Fibroblast of mammary gland (primary cell): ENCODE data around the gene LRRC8D.

Experiments used
- DNase-seq: peaks from one replicate; pipeline ENCODE4 v3.0.0-alpha.2; 2010; ENCODE audit warnings: low read depth
- H3K4me3 ChIP-seq: 2 replicates; pipeline ENCODE4 v1.5.1; 2011; ENCODE audit warnings: low read depth, mild to moderate bottlenecking, low read length, moderate library complexity; ENCODE audit not compliant: control insufficient read depth
- TF ChIP-seq, protein P1 (sequence below): conservative IDR thresholded peaks from 2 replicates; pipeline ENCODE4 v1.5.1; 2011; ENCODE audit warnings: low read depth, low read length, inconsistent platforms; ENCODE audit not compliant: control insufficient read depth, insufficient read depth

Gene LRRC8D

DNA sequence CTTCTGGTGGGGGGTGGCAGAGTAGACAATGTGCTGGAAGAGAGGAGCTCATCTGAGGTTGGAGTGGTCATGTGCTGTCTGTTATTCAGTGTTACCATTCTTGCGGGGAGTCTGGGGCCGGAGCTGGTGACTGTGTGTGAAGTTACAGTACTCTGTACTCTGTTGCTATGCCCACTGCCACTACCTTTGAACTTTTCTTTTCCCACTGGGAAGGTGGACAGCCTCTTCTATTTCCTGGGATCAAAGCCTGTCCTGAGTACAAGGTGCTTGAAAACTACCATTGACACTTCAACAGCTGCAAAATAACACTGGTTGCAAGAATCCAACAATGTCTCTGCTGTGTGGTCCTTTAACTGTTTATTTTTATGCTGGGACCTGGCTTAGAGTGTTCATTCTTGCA lies 107.7 kb downstream of the LRRC8D start:
- TF ChIP-seq, protein P1, sequence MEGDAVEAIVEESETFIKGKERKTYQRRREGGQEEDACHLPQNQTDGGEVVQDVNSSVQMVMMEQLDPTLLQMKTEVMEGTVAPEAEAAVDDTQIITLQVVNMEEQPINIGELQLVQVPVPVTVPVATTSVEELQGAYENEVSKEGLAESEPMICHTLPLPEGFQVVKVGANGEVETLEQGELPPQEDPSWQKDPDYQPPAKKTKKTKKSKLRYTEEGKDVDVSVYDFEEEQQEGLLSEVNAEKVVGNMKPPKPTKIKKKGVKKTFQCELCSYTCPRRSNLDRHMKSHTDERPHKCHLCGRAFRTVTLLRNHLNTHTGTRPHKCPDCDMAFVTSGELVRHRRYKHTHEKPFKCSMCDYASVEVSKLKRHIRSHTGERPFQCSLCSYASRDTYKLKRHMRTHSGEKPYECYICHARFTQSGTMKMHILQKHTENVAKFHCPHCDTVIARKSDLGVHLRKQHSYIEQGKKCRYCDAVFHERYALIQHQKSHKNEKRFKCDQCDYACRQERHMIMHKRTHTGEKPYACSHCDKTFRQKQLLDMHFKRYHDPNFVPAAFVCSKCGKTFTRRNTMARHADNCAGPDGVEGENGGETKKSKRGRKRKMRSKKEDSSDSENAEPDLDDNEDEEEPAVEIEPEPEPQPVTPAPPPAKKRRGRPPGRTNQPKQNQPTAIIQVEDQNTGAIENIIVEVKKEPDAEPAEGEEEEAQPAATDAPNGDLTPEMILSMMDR = no peak
- DNase-seq = no peak
- H3K4me3 ChIP-seq = no peak overlapping the region

DNA sequence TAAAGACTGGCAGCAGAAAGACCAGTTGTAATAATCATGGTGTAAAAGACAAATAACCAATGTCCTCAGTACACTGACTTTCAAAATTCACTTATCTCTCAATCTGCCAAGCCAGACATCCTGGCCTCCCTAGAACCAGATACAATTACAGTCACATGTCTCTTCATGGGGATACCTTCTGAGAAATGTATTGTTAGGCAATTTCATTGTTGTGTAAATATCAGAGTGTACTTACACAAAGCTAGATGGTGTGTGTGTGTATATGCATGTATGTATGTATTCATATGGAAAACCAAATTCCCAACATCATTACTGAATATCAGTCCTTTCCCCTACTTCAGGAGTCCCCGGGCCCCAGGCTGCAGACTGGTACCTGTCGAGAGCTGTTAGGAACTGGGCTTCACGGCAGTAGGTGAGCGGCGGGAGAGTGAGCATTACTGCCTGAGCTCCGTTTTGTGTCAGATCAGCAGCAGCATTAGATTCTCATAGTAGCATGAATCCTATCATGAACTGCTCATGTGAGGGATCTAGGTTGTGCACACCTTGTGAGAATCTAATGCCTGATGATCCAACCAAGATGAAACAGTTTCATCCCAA lies 108.7 kb downstream of the LRRC8D start:
- TF ChIP-seq, protein P1 = no peak
- no peak overlapping the region for H3K4me3 ChIP-seq
- DNase-seq = no peak

DNA sequence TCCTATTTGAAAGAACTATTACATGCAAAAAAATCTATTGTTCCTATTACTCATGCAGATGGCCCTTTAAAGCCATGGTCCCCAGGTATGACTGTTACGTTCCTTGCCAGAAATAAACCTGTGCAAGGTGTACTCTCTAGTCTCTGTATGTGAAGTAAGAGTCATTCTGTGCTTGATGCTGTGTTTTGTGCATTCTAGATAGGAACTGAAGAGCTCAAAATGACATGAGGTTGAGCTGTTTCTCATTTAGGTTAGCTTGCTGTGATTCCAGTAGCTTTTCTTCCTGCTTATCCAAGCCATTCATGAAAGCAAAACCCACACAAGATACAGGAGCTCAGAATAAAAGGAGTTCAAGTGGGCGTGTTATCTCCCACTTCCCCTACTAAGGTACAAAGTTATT lies 109.7 kb downstream of the LRRC8D start:
- no peak overlapping the region for H3K4me3 ChIP-seq
- no peak for DNase-seq
- TF ChIP-seq, protein P1 = no peak

DNA sequence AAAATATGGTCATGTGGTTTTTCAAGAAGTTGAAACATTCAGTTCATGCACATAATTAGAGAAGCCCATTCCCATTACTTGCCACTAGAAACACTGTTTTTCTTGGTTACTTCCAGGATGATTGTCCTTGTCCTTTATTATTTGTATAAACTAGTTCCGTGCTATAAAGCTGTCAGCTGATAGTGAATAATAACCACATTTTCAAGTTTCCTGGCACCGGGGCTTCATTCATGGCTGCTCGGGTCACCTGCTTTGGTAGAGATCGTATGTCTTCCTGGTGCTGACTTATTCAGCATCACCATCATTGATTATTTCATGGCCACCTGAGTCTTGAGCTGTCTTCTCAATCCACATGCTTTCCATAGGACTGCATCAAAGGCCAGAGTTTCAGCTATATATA lies 111.1 kb downstream of the LRRC8D start:
- TF ChIP-seq, protein P1 = no peak
- no peak for DNase-seq
- no peak overlapping the region for H3K4me3 ChIP-seq

DNA sequence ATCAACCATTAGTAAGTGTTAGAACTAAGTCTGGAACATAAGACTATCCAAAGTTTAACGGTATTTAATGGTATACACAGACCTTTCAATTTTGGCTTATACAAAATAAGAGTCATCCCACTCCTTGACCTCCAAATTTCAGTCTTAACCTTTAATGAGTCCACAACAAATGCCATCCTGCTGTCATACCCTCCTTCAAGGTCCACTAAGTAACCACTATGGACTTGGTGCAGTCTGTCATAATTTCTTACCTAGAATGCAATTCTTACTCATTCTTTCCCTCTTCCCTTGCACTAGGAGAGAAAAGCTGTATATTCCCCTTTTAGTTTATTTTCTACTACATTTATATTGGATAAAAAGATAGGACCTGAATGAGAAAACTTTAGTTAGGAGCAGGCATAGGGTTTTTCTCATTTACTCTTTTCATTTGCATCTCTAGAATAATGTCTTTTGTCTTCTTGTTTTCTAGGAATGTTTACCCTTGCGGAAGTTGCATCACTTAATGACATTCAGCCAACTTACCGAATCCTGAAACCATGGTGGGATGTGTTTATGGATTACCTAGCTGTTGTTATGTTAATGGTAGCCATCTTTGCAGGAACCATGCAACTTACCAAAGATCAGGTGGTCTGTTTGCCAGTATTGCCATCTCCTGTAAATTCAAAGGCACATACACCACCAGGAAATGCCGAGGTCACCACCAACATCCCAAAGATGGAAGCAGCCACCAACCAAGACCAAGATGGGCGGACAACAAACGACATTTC lies 111.9 kb downstream of the LRRC8D start:
- no peak overlapping the region for H3K4me3 ChIP-seq
- DNase-seq = no peak
- TF ChIP-seq, protein P1 = no peak

DNA sequence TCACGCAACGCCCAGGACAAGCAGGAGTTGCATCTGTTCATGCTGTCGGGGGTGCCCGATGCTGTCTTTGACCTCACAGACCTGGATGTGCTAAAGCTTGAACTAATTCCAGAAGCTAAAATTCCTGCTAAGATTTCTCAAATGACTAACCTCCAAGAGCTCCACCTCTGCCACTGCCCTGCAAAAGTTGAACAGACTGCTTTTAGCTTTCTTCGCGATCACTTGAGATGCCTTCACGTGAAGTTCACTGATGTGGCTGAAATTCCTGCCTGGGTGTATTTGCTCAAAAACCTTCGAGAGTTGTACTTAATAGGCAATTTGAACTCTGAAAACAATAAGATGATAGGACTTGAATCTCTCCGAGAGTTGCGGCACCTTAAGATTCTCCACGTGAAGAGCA lies 113.6 kb downstream of the LRRC8D start:
- DNase-seq = no peak
- TF ChIP-seq, protein P1 = no peak
- H3K4me3 ChIP-seq = no peak overlapping the region
